ENCODE results near the gene MAGI2. TPM values are rescaled to one million over a fixed set of nuclear protein-coding genes. Genes with fewer than 3 reads are reported as not detected.

The MAGI2 gene
- total RNA-seq, 5 donors from 2014 or later (not counting 1 experiment from before 2014, with no cell fraction given) = 0.10 to 0.77 (median 0.22) TPM

GRCh38 chr7:79434867-79435266 lies 18.6 kb downstream of the MAGI2 start:
- Histone ChIP-seq H3K4me1 (ENCODE audit: control insufficient read depth in 1 of 2, extremely low read depth in 1 of 2, insufficient read depth in 2 of 2, low read length in 2 of 2) (no peaks in the 10 kb centered on the region), H3K36me3 (ENCODE audit: control insufficient read depth in 2 of 2, extremely low read depth in 1 of 2, insufficient read depth in 1 of 2, low read length in 1 of 2) (no peaks in the 10 kb centered on the region), H3K4me3 (ENCODE audit: control insufficient read depth in 1 of 2, extremely low read depth in 1 of 2, low read length in 1 of 2) (no peak overlapping the region), H3K9me3 (no peaks in the 10 kb centered on the region), H3K27ac (ENCODE audit: low read length) (no peak overlapping the region), H3K27me3 (replicated peaks in 1 of 2; ENCODE audit: control insufficient read depth in 2 of 2, extremely low read depth in 1 of 2, insufficient read depth in 2 of 2, low read length in 1 of 2) (no peaks in the 10 kb centered on the region)
- DNase-seq (no peak), ATAC-seq (replicated peaks in 1 of 4) (no peak)
- Mint-ChIP-seq H3K27me3 (peaks cover 0 to 12% of the 10 kb centered on the region in 2 donors), H3K4me1 (no peaks in the 10 kb centered on the region), H3K27ac (no peak overlapping the region), H3K9me3 (peaks cover 0 to 7% (median 3%) of the 10 kb centered on the region in 3 donors), H3K36me3 (no peaks in the 10 kb centered on the region), H3K4me3 (no peak overlapping the region)
- WGBS (ENCODE audit: insufficient coverage) = no CpG with 5 or more reads among the region's 1 CpG
- ChIA-PET CTCF (no interaction called here), POLR2A (interaction anchor here in 1 of 2 donors (0.7 kb wide), 1 partner anchor 53 kb away, joined by 4 read pairs; no protein-coding TSS in a partner anchor)

GRCh38 chr7:79434098-79434497 lies 19.4 kb downstream of the MAGI2 start:
- H3K36me3 Mint-ChIP-seq = no peaks in the 10 kb centered on the region
- peaks cover 0 to 12% of the 10 kb centered on the region in 2 donors for H3K27me3 Mint-ChIP-seq
- no CpG with 5 or more reads among the region's 1 CpG for WGBS (ENCODE audit: insufficient coverage)

GRCh38 chr7:79430391-79430790 lies 23.1 kb downstream of the MAGI2 start:
- Mint-ChIP-seq H3K4me3 (no peak overlapping the region), H3K36me3 (no peaks in the 10 kb centered on the region), H3K27me3 (peaks cover 0 to 12% of the 10 kb centered on the region in 2 donors), H3K9me3 (peaks cover 0 to 3% (median 3%) of the 10 kb centered on the region in 3 donors), H3K4me1 (no peaks in the 10 kb centered on the region), H3K27ac (no peak overlapping the region)
- H3K4me1 ChIP-seq (ENCODE audit: control insufficient read depth in 1 of 2, extremely low read depth in 1 of 2, insufficient read depth in 2 of 2, low read length in 2 of 2) = no peaks in the 10 kb centered on the region
- CTCF ChIA-PET = interaction anchor here in 1 of 2 donors (0.5 kb wide), 1 partner anchor 724 kb away, joined by 3 read pairs; no protein-coding TSS in a partner anchor
- no peaks in the 10 kb centered on the region for H3K9me3 ChIP-seq
- no peak overlapping the region for H3K27ac ChIP-seq (ENCODE audit: low read length)
- no CpG with 5 or more reads among the region's 2 CpGs for WGBS (ENCODE audit: insufficient coverage)
- no peak overlapping the region for H3K4me3 ChIP-seq (ENCODE audit: control insufficient read depth in 1 of 2, extremely low read depth in 1 of 2, low read length in 1 of 2)
- no peaks in the 10 kb centered on the region for H3K36me3 ChIP-seq (ENCODE audit: control insufficient read depth in 2 of 2, extremely low read depth in 1 of 2, insufficient read depth in 1 of 2, low read length in 1 of 2)
- no peak for ATAC-seq (replicated peaks in 1 of 4)
- POLR2A ChIA-PET = no interaction called here
- H3K27me3 ChIP-seq (replicated peaks in 1 of 2; ENCODE audit: control insufficient read depth in 2 of 2, extremely low read depth in 1 of 2, insufficient read depth in 2 of 2, low read length in 1 of 2) = no peaks in the 10 kb centered on the region
- no peak for DNase-seq

More at GRCh38 chr7:79434098-79434497, 19.4 kb downstream of the MAGI2 start:
- no peaks in the 10 kb centered on the region for H3K9me3 ChIP-seq
- no peak overlapping the region for H3K27ac ChIP-seq (ENCODE audit: low read length)
- no peaks in the 10 kb centered on the region for H3K27me3 ChIP-seq (replicated peaks in 1 of 2; ENCODE audit: control insufficient read depth in 2 of 2, extremely low read depth in 1 of 2, insufficient read depth in 2 of 2, low read length in 1 of 2)
- no peak for ATAC-seq (replicated peaks in 1 of 4)
- CTCF ChIA-PET = no interaction called here
- Mint-ChIP-seq H3K9me3 (peaks cover 0 to 7% (median 3%) of the 10 kb centered on the region in 3 donors), H3K4me3 (no peak overlapping the region), H3K4me1 (no peaks in the 10 kb centered on the region), H3K27ac (no peak overlapping the region)
- no peaks in the 10 kb centered on the region for H3K36me3 ChIP-seq (ENCODE audit: control insufficient read depth in 2 of 2, extremely low read depth in 1 of 2, insufficient read depth in 1 of 2, low read length in 1 of 2)
- no peaks in the 10 kb centered on the region for H3K4me1 ChIP-seq (ENCODE audit: control insufficient read depth in 1 of 2, extremely low read depth in 1 of 2, insufficient read depth in 2 of 2, low read length in 2 of 2)
- no peak for DNase-seq
- POLR2A ChIA-PET = no interaction called here
- no peak overlapping the region for H3K4me3 ChIP-seq (ENCODE audit: control insufficient read depth in 1 of 2, extremely low read depth in 1 of 2, low read length in 1 of 2)

- peaks cover 0 to 2% (median 0%) of the 10 kb centered on the region in 3 donors for H3K9me3 Mint-ChIP-seq
- H3K4me1 Mint-ChIP-seq = no peaks in the 10 kb centered on the region
- H3K4me3 ChIP-seq (ENCODE audit: control insufficient read depth in 1 of 2, extremely low read depth in 1 of 2, low read length in 1 of 2) = no peak overlapping the region
- no peaks in the 10 kb centered on the region for H3K27me3 ChIP-seq (replicated peaks in 1 of 2; ENCODE audit: control insufficient read depth in 2 of 2, extremely low read depth in 1 of 2, insufficient read depth in 2 of 2, low read length in 1 of 2)
- POLR2A ChIA-PET = no interaction called here
- no peak overlapping the region for H3K4me3 Mint-ChIP-seq
- H3K9me3 ChIP-seq = no peaks in the 10 kb centered on the region
- DNase-seq (no peak), ATAC-seq (replicated peaks in 1 of 4) (no peak)
- no peaks in the 10 kb centered on the region for H3K36me3 Mint-ChIP-seq
- CTCF ChIA-PET = no interaction called here
- no peak overlapping the region for H3K27ac ChIP-seq (ENCODE audit: low read length)
- WGBS (ENCODE audit: insufficient coverage) = no CpG with 5 or more reads among the region's 7 CpGs
- no peaks in the 10 kb centered on the region for H3K4me1 ChIP-seq (ENCODE audit: control insufficient read depth in 1 of 2, extremely low read depth in 1 of 2, insufficient read depth in 2 of 2, low read length in 2 of 2)
- H3K27ac Mint-ChIP-seq = no peak overlapping the region
- H3K27me3 Mint-ChIP-seq = peaks cover 0 to 4% of the 10 kb centered on the region in 2 donors
- H3K36me3 ChIP-seq (ENCODE audit: control insufficient read depth in 2 of 2, extremely low read depth in 1 of 2, insufficient read depth in 1 of 2, low read length in 1 of 2) = no peaks in the 10 kb centered on the region
Observed at GRCh38 chr7:79425665-79426064, 27.8 kb downstream of the MAGI2 start.

GRCh38 chr7:79421751-79422150 lies 31.7 kb downstream of the MAGI2 start:
- peaks cover 0 to 2% (median 0%) of the 10 kb centered on the region in 3 donors for H3K9me3 Mint-ChIP-seq
- no peak for DNase-seq
- H3K36me3 Mint-ChIP-seq = no peaks in the 10 kb centered on the region
- no peaks in the 10 kb centered on the region for H3K4me1 ChIP-seq (ENCODE audit: control insufficient read depth in 1 of 2, extremely low read depth in 1 of 2, insufficient read depth in 2 of 2, low read length in 2 of 2)
- no peaks in the 10 kb centered on the region for H3K27me3 ChIP-seq (replicated peaks in 1 of 2; ENCODE audit: control insufficient read depth in 2 of 2, extremely low read depth in 1 of 2, insufficient read depth in 2 of 2, low read length in 1 of 2)
- H3K27me3 Mint-ChIP-seq = peaks cover 0 to 4% of the 10 kb centered on the region in 2 donors
- POLR2A ChIA-PET = no interaction called here
- H3K27ac Mint-ChIP-seq = no peak overlapping the region
- no peak for ATAC-seq (replicated peaks in 1 of 4)
- H3K36me3 ChIP-seq (ENCODE audit: control insufficient read depth in 2 of 2, extremely low read depth in 1 of 2, insufficient read depth in 1 of 2, low read length in 1 of 2) = no peaks in the 10 kb centered on the region
- WGBS (ENCODE audit: insufficient coverage) = no CpG with 5 or more reads among the region's 3 CpGs
- no peaks in the 10 kb centered on the region for H3K4me1 Mint-ChIP-seq
- H3K4me3 ChIP-seq (ENCODE audit: control insufficient read depth in 1 of 2, extremely low read depth in 1 of 2, low read length in 1 of 2) = no peak overlapping the region
- H3K27ac ChIP-seq (ENCODE audit: low read length) = no peak overlapping the region
- no peaks in the 10 kb centered on the region for H3K9me3 ChIP-seq
- CTCF ChIA-PET = no interaction called here
- H3K4me3 Mint-ChIP-seq = no peak overlapping the region

- no peak overlapping the region for H3K4me3 Mint-ChIP-seq
- 83% methylated on average over 2 of the region's 2 CpGs for WGBS (ENCODE audit: insufficient coverage)
- no peaks in the 10 kb centered on the region for H3K36me3 Mint-ChIP-seq
- H3K9me3 Mint-ChIP-seq = peaks cover 0 to 2% (median 0%) of the 10 kb centered on the region in 3 donors
- Histone ChIP-seq H3K36me3 (ENCODE audit: control insufficient read depth in 2 of 2, extremely low read depth in 1 of 2, insufficient read depth in 1 of 2, low read length in 1 of 2) (no peaks in the 10 kb centered on the region), H3K4me1 (ENCODE audit: control insufficient read depth in 1 of 2, extremely low read depth in 1 of 2, insufficient read depth in 2 of 2, low read length in 2 of 2) (no peaks in the 10 kb centered on the region), H3K4me3 (ENCODE audit: control insufficient read depth in 1 of 2, extremely low read depth in 1 of 2, low read length in 1 of 2) (no peak overlapping the region), H3K27ac (ENCODE audit: low read length) (no peak overlapping the region), H3K9me3 (no peaks in the 10 kb centered on the region), H3K27me3 (replicated peaks in 1 of 2; ENCODE audit: control insufficient read depth in 2 of 2, extremely low read depth in 1 of 2, insufficient read depth in 2 of 2, low read length in 1 of 2) (no peaks in the 10 kb centered on the region)
- H3K27me3 Mint-ChIP-seq = peaks cover 0 to 4% of the 10 kb centered on the region in 2 donors
- no peak overlapping the region for H3K27ac Mint-ChIP-seq
- ChIA-PET CTCF (no interaction called here), POLR2A (no interaction called here)
- DNase-seq (no peak), ATAC-seq (replicated peaks in 1 of 4) (no peak)
- no peaks in the 10 kb centered on the region for H3K4me1 Mint-ChIP-seq
Observed at GRCh38 chr7:79420464-79420863, 33.0 kb downstream of the MAGI2 start.

GRCh38 chr7:79414910-79415309 lies 38.6 kb downstream of the MAGI2 start:
- Histone ChIP-seq H3K4me1 (ENCODE audit: control insufficient read depth in 1 of 2, extremely low read depth in 1 of 2, insufficient read depth in 2 of 2, low read length in 2 of 2) (no peaks in the 10 kb centered on the region), H3K9me3 (no peaks in the 10 kb centered on the region), H3K27me3 (replicated peaks in 1 of 2; ENCODE audit: control insufficient read depth in 2 of 2, extremely low read depth in 1 of 2, insufficient read depth in 2 of 2, low read length in 1 of 2) (no peaks in the 10 kb centered on the region), H3K36me3 (ENCODE audit: control insufficient read depth in 2 of 2, extremely low read depth in 1 of 2, insufficient read depth in 1 of 2, low read length in 1 of 2) (no peaks in the 10 kb centered on the region), H3K27ac (ENCODE audit: low read length) (no peak overlapping the region), H3K4me3 (ENCODE audit: control insufficient read depth in 1 of 2, extremely low read depth in 1 of 2, low read length in 1 of 2) (no peak overlapping the region)
- ChIA-PET CTCF (no interaction called here), POLR2A (no interaction called here)
- H3K27ac Mint-ChIP-seq = no peak overlapping the region
- no peak for ATAC-seq (replicated peaks in 1 of 4)
- peaks cover 0 to 12% of the 10 kb centered on the region in 2 donors for H3K27me3 Mint-ChIP-seq
- DNase-seq = no peak
- H3K4me1 Mint-ChIP-seq = no peaks in the 10 kb centered on the region
- no peak overlapping the region for H3K4me3 Mint-ChIP-seq
- no peaks in the 10 kb centered on the region for H3K36me3 Mint-ChIP-seq
- H3K9me3 Mint-ChIP-seq = peaks cover 0 to 4% (median 0%) of the 10 kb centered on the region in 3 donors
